ENCODE data around the gene MIOS.
A peak's percentile ranks its signal among the peaks of the same experiment; 100 is the strongest.
"Not testable (repeated sequence)": the region's sequence is repeated elsewhere in the genome, so short reads cannot be mapped to it uniquely, and the experiment has no call there.

Gene MIOS

DNA sequence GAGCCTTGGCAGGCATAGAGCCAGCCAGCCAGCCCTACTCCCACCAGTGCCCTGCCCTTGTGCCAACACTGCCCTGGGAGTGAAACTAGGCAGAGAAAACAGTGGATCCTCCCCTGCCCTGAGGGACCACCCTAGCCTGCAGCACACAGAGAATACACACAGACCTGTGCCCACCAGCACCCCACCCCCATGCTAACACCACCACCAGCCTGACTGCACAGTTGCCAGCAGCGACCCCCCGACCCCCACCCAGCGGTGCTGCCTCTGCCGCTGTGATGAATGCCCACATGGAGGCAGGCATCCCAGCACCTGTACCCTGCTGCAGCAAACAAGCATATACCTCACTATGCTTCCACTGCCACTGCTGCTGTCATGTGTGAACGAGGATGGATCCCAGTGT lies 9.4 kb upstream of the MIOS start:
- Histone ChIP-seq H3K4me1 (ENCODE audit: control insufficient read depth, insufficient read depth, low read length) (no peaks in the 10 kb centered on the region), H3K9me3 (ENCODE audit: control insufficient read depth, low read length) (no peaks in the 10 kb centered on the region), H3K4me3 (ENCODE audit: low read length) (no peak overlapping the region), H3K36me3 (ENCODE audit: control insufficient read depth, insufficient read depth, low read length) (no peaks in the 10 kb centered on the region), H3K9ac (ENCODE audit: low read length) (no peak overlapping the region), H3K27me3 (ENCODE audit: control insufficient read depth, insufficient read depth, low read length) (no peaks in the 10 kb centered on the region)

DNA sequence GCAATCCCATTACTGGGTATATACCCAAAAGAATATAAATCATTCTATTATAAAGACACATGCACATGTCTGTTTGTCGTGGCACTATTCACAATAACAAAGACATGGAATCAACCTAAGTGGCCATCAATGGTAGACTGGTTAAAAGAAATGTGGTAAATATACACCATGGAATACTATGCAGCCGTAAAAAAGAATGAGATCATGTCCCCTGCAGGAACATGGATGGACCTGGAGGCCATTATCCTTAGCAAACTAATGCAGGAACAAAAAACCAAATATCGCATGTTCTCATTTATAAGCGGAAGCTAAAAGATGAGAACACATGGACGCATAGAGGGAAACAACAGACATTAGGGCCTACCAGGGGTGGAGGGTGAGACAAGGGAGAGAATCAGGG lies 5.1 kb upstream of the MIOS start:
- H3K9ac ChIP-seq (ENCODE audit: low read length); H3K36me3 ChIP-seq (ENCODE audit: control insufficient read depth, insufficient read depth, low read length); H3K27me3 ChIP-seq (ENCODE audit: control insufficient read depth, insufficient read depth, low read length); H3K9me3 ChIP-seq (ENCODE audit: control insufficient read depth, low read length); H3K4me3 ChIP-seq (ENCODE audit: low read length): not testable (repeated sequence)
- peaks cover 14% of the 10 kb centered on the region for H3K4me1 ChIP-seq (ENCODE audit: control insufficient read depth, insufficient read depth, low read length)

DNA sequence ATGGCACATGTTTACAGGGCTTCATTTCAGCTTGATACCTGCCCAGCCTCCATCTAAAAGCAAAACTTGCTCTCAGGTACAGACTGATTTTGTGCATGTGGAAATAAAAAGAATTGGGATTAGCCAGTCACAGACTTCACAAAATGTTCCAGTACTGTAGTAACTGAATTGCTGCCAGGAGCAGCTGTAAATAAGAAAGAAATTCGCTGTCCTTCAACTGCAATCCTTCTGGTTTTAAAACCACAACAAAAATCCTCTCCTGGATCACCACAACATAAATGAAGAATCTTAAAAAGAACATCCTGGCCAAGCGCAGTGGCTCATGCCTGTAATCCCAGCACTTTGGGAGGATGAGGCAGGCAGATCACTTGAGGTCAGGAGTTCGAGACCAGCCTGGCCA lies 3.9 kb upstream of the MIOS start:
- H3K36me3 ChIP-seq (ENCODE audit: control insufficient read depth, insufficient read depth, low read length), result no peaks in the 10 kb centered on the region
- H3K9me3 ChIP-seq (ENCODE audit: control insufficient read depth, low read length), result no peaks in the 10 kb centered on the region
- H3K27me3 ChIP-seq (ENCODE audit: control insufficient read depth, insufficient read depth, low read length), result no peaks in the 10 kb centered on the region
- no peak overlapping the region for H3K9ac ChIP-seq (ENCODE audit: low read length)
- no peak overlapping the region for H3K4me3 ChIP-seq (ENCODE audit: low read length)
- peaks cover 14% of the 10 kb centered on the region for H3K4me1 ChIP-seq (ENCODE audit: control insufficient read depth, insufficient read depth, low read length)

DNA sequence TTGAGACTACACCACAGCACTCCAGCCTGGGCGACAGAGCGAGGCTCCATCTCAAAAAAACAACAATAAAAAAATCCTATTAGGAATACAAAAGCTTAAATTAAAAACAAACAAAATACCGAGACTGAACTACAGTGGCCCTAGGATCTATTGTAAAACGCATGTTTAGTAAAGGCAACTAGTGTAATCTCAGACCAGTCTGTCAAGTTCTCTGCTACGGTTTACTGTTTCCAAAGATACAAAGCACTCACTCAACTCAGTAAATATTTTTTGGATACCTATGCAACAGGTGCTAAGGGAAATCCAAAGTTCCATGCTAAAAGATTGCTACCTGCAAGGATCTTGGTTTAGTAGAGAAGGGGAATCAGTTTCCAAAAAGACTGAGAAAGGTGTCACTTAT lies 3.4 kb upstream of the MIOS start:
- no peaks in the 10 kb centered on the region for H3K27me3 ChIP-seq (ENCODE audit: control insufficient read depth, insufficient read depth, low read length)
- H3K9me3 ChIP-seq (ENCODE audit: control insufficient read depth, low read length), result no peaks in the 10 kb centered on the region
- H3K9ac ChIP-seq (ENCODE audit: low read length), result no peak overlapping the region
- no peaks in the 10 kb centered on the region for H3K36me3 ChIP-seq (ENCODE audit: control insufficient read depth, insufficient read depth, low read length)
- peaks cover 14% of the 10 kb centered on the region for H3K4me1 ChIP-seq (ENCODE audit: control insufficient read depth, insufficient read depth, low read length)
- H3K4me3 ChIP-seq (ENCODE audit: low read length), result no peak overlapping the region

DNA sequence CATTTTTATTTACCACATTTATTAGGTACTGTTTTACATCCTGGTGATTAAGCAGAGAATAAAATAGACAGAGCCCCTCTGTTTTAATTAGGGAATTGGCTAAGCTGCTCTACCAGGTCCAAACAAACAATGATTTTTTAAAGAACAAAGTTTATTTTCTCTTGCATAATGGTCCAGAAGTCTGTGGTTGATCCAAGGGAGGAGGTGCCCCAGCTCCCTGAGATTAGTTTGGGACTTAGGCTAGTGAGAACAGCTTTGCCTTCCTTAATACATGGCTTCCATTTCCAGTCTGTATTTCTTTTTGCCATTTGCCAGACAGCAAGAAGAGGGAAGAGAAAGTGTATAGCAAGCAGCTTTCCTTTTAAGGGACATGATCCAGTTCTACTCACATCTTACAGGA lies 2.9 kb upstream of the MIOS start:
- peaks cover 17% of the 10 kb centered on the region for H3K4me1 ChIP-seq (ENCODE audit: control insufficient read depth, insufficient read depth, low read length)
- no peaks in the 10 kb centered on the region for H3K9me3 ChIP-seq (ENCODE audit: control insufficient read depth, low read length)
- no peaks in the 10 kb centered on the region for H3K36me3 ChIP-seq (ENCODE audit: control insufficient read depth, insufficient read depth, low read length)
- H3K4me3 ChIP-seq (ENCODE audit: low read length), result no peak overlapping the region
- no peak overlapping the region for H3K9ac ChIP-seq (ENCODE audit: low read length)
- no peaks in the 10 kb centered on the region for H3K27me3 ChIP-seq (ENCODE audit: control insufficient read depth, insufficient read depth, low read length)

DNA sequence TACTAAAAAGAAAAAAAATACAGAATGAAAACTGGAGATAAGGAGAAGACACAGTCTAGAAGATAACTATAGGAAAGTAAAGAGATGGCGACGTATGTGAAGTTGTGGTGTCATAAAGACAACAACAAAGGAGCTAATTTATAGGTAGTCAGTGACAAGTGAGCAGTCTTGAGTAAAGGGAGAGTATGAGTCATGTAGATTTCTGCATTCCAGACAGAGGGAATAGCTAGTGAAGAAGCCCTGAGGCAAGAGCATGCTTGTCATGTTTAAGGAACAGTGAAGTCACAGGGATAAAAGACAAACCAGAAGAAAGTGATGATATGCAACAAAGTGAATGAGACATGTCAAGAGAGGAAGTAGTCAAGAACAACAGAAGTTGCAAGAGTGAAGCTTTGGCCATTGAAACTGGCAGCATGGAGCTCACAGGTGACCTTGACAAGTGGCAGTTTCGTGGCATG lies 2.3 kb upstream of the MIOS start:
- no peaks in the 10 kb centered on the region for H3K27me3 ChIP-seq (ENCODE audit: control insufficient read depth, insufficient read depth, low read length)
- H3K9ac ChIP-seq (ENCODE audit: low read length), result no peak overlapping the region
- H3K4me1 ChIP-seq (ENCODE audit: control insufficient read depth, insufficient read depth, low read length), result peaks cover 21% of the 10 kb centered on the region
- no peak overlapping the region for H3K4me3 ChIP-seq (ENCODE audit: low read length)
- H3K9me3 ChIP-seq (ENCODE audit: control insufficient read depth, low read length), result no peaks in the 10 kb centered on the region
- no peaks in the 10 kb centered on the region for H3K36me3 ChIP-seq (ENCODE audit: control insufficient read depth, insufficient read depth, low read length)

DNA sequence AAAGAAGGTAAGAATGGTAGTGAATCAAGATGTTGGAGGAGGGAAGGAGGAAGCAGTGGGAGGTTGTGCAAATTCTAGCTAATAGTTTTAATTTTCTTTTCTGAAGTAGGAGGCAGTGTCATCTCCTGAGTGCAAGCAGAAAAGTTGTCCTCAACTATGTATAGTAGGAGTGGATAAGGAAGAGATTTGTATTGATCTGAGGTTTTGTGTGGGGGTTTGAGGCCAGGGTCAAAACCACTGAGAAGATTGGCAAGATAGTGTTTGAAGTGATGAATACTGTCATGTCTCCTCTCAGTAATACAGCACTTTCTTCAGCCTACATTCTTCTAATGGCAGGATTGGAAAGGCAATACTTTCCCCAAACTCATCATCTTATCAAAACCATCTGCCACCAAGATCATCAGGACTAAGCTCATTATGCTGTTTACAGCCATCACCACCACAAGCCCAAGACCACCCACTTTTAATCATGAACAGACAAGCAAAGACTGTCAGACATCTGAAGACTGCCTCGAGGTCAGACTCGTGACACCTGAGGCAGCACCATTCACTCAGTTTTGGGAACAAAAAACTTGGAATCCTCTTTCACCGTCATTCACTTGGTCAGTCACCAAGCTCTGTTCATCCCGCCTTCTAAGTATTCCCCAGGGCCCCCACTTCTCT lies 1.5 kb upstream of the MIOS start:
- H3K9ac ChIP-seq (ENCODE audit: low read length), result no peak overlapping the region
- no peaks in the 10 kb centered on the region for H3K27me3 ChIP-seq (ENCODE audit: control insufficient read depth, insufficient read depth, low read length)
- H3K9me3 ChIP-seq (ENCODE audit: control insufficient read depth, low read length), result no peaks in the 10 kb centered on the region
- H3K4me3 ChIP-seq (ENCODE audit: low read length), result no peak overlapping the region
- H3K4me1 ChIP-seq (ENCODE audit: control insufficient read depth, insufficient read depth, low read length), result peaks cover 21% of the 10 kb centered on the region
- H3K36me3 ChIP-seq (ENCODE audit: control insufficient read depth, insufficient read depth, low read length), result no peaks in the 10 kb centered on the region

DNA sequence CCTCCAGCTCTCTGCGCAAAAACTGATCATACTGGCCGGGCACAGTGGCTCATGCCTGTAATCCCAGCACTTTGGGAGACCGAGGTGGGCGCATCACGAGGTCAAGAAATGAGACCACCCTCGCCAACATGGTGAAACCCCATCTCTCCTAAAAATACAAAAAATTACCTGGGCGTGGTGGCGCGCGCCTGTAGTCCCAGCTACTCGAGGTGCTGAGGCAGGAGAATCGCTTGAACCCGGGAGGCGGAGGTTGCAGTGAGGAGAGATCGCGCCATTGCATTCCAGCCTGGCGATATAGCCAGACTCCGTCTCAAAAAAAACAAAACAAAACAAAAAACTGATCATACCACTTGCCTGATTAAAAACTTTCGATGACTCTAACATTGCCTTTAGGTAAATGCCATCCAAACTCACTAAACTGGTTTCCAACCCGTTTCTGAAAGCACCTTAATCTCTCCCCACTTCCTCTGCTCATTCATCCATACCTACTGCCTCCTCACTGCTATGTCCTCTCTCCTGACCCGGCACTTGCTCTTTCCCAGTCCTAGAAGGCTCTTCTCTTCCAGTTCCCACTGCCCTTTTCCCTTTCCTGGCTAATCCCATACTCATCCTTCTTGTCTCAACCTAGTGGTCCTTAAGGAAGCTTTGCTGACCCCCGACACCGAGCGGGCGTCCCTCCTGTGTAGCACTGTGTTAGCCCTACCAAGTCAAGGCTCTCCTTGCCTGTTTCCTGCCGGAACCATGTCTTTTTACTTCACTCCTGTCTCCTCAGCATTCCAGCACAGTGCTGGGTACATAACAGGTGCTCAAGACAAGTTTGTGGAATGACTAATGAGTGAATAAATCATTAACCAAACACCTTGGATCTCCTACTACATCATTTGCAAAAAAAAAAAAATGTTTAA lies 686 bp upstream of the MIOS start:
- Histone ChIP-seq H3K27me3 (ENCODE audit: control insufficient read depth, insufficient read depth, low read length) (no peaks in the 10 kb centered on the region), H3K9ac (ENCODE audit: low read length) (peak overlapping the region; percentile 86), H3K9me3 (ENCODE audit: control insufficient read depth, low read length) (no peaks in the 10 kb centered on the region), H3K36me3 (ENCODE audit: control insufficient read depth, insufficient read depth, low read length) (no peaks in the 10 kb centered on the region), H3K4me1 (ENCODE audit: control insufficient read depth, insufficient read depth, low read length) (peaks cover 21% of the 10 kb centered on the region), H3K4me3 (ENCODE audit: low read length) (peak overlapping the region; percentile 38)

DNA sequence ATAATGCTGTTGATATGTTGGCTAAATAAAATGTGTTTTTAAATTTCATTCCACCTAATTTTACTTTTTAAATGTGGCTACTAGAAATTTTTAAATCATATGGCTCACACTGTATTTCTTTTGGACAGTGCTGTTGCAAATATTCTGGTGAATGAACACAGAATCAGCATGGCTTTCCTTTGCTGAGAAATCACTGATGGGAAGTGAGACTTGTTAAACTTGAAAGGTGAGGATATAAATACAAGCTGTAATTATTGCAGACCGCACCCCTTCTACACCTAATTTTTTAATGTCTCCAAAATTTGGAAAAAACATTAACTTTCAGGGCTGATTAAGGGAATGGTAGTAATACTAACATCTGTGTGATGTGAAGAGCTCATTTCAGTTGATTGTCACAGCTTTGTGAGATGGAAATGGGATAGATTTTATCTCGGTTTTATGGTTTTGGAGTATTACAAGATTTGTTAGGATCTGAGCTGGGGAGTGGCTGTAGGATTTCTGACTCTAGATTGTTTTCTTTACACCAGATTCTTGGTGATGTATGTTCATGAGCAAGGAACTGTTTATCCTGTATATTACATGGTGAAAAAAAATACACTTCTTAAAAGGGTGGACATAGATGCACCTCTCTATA lies 1.3 kb downstream of the MIOS start:
- Histone ChIP-seq H3K9me3 (ENCODE audit: control insufficient read depth, low read length) (no peaks in the 10 kb centered on the region), H3K36me3 (ENCODE audit: control insufficient read depth, insufficient read depth, low read length) (peaks cover 3% of the 10 kb centered on the region), H3K4me3 (ENCODE audit: low read length) (no peak overlapping the region), H3K27me3 (ENCODE audit: control insufficient read depth, insufficient read depth, low read length) (no peaks in the 10 kb centered on the region), H3K4me1 (ENCODE audit: control insufficient read depth, insufficient read depth, low read length) (peaks cover 21% of the 10 kb centered on the region), H3K9ac (ENCODE audit: low read length) (no peak overlapping the region)

DNA sequence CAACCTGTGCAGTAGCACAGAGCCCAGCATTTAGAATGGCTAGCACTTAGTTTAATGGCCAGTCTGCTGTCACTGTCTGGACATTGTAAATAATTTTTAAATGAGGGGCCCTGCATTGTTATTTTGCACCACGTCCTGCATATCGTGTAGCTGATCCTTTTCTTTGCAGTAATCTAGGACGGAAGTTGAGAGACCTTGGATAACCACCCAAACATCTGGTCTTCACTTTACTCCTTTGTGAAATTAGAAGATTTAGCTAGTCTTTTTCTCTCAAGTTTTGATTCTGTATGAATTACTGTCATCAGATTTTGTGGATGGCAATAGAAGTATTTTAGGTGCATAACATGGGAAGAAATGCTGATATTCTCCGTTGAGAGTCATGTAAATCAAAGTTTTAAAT lies 1.9 kb downstream of the MIOS start:
- Histone ChIP-seq H3K4me1 (ENCODE audit: control insufficient read depth, insufficient read depth, low read length) (peaks cover 18% of the 10 kb centered on the region), H3K9ac (ENCODE audit: low read length) (no peak overlapping the region), H3K27me3 (ENCODE audit: control insufficient read depth, insufficient read depth, low read length) (no peaks in the 10 kb centered on the region), H3K9me3 (ENCODE audit: control insufficient read depth, low read length) (no peaks in the 10 kb centered on the region), H3K36me3 (ENCODE audit: control insufficient read depth, insufficient read depth, low read length) (peaks cover 7% of the 10 kb centered on the region), H3K4me3 (ENCODE audit: low read length) (no peak overlapping the region)

DNA sequence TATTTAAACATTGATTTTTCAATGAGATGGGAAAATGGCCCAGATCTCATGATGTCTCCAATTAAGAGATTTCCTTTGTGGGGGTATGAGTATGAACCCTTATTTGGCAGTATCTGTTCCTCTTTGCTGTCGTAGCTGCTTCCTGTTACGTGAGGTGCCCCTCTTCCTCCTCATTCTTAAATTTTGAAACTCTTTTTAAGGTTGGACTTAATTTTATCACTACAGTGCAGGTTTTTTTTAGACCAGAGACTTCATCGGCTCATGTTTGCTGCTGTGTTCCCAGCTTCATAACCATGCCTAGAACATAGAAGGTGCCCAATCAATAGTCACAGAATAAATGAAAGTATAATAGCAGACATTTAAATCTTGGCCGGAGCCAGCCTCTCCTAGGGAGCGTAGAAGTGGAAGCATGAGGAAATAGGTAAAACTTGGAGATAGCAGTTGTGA lies 2.4 kb downstream of the MIOS start:
- H3K9ac ChIP-seq (ENCODE audit: low read length), result no peak overlapping the region
- no peaks in the 10 kb centered on the region for H3K27me3 ChIP-seq (ENCODE audit: control insufficient read depth, insufficient read depth, low read length)
- H3K4me3 ChIP-seq (ENCODE audit: low read length), result no peak overlapping the region
- H3K4me1 ChIP-seq (ENCODE audit: control insufficient read depth, insufficient read depth, low read length), result peaks cover 12% of the 10 kb centered on the region
- peaks cover 7% of the 10 kb centered on the region for H3K36me3 ChIP-seq (ENCODE audit: control insufficient read depth, insufficient read depth, low read length)
- no peaks in the 10 kb centered on the region for H3K9me3 ChIP-seq (ENCODE audit: control insufficient read depth, low read length)

DNA sequence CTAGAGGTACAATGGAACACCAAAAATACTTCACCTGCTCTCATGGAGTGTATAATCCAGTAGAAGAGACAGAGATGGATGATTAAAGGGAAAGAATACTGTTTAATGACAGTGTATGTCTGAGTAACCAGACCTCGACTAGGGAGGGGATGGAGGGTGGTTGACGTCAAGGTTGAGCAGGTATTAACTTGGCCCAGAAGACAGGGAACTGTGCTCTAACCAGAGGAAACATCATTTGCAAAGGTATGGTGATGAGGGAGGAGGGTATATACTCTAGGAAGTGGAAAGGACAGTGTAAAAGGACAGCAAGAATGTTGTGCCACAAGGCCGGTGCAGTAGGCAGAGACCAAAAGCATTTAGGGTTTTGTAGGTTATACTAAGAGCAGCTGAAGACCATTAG lies 2.9 kb downstream of the MIOS start:
- Histone ChIP-seq H3K36me3 (ENCODE audit: control insufficient read depth, insufficient read depth, low read length) (peaks cover 7% of the 10 kb centered on the region), H3K4me1 (ENCODE audit: control insufficient read depth, insufficient read depth, low read length) (peaks cover 11% of the 10 kb centered on the region), H3K9me3 (ENCODE audit: control insufficient read depth, low read length) (no peaks in the 10 kb centered on the region), H3K9ac (ENCODE audit: low read length) (no peak overlapping the region), H3K27me3 (ENCODE audit: control insufficient read depth, insufficient read depth, low read length) (no peaks in the 10 kb centered on the region), H3K4me3 (ENCODE audit: low read length) (no peak overlapping the region)

All from mucosa of stomach (tissue), 1 donor.